ENCODE results near the gene GTPBP4.

- TF ChIP-seq CTCF (conservative IDR thresholded peaks at IDR 0.05; ENCODE audit: low read depth, low read length) (no peak), EZH2 (IDR thresholded peaks at IDR 0.05; ENCODE audit: borderline replicate concordance, low read depth, low read length, poor library complexity, severe bottlenecking) (no peak)
Observed at GRCh38 chr10:1047937-1048336, 59.7 kb downstream of the GTPBP4 start.
